NCI-H748 (cell line): ENCODE data around the gene SMYD3.
"Not testable (repeated sequence)": the region's sequence is repeated elsewhere in the genome, so short reads cannot be mapped to it uniquely, and the experiment has no call there.

Source experiments
- DNase-seq: peaks from one replicate; lab custom pipeline; 2025; ENCODE audit not compliant: unreplicated experiment; lab: John Stamatoyannopoulos, UW

Gene SMYD3

DNA sequence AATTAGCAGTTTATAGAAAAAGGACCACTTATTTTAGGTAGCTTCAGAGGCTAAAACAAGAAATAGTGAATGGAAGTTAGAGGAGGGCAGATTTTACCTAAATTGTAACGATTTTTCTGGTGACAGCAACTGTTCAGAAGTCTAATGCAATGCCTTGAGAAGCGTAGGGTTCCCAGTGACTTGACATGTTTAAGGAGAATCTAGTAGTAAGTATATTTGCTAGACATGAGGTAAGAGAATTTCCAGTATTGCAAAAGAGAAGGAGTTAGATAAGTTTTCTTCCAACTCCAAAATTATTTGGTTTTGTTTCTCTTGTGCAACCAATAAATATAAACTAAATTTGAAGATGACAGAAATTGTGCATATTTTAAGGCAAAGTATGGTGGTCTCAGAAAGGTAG, 140.0 kb downstream of the SMYD3 start:
- DNase-seq = no peak

DNA sequence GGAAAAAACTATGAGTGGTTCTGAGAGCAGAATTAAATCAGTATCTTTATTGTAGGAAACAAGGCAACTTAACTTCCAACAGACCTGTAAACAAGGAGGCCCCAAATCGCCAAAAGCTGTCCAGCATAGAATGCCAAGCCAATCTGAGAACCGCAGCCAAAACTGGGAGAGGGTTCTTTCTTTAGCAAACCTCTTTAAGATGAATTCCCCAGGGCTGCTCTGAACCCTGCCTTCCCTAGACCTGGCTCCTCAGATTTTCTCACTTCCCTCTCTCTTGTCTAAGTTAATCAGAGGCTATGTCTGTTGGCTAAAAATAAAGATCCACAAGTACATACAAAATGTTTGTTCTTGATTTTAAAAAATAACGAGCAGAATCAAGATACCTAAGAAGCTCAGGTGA, 141.4 kb downstream of the SMYD3 start:
- DNase-seq = no peak

DNA sequence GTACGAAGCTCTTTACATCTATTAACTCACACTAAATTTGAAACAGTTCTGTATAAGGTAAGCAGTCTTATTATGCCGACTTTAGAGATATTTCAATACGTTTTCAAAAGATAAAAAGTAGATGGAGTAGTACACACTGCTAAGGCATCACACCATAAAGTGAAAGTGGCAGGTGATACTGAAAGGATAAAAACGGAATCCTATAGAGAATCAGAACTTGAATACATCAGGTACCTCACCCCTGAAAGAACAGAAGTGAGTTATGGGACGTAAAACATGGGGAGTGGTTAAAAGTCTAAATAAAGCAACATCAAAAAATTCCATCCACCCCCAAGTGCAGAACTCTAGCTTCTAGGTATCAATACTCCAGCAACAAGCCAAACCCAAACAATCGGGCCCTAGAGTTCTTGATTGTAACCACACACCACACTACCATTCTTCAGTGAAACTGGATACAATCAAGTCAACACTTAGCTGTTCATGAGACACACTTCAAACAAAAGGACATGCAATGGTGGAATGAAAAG, 142.6 kb downstream of the SMYD3 start:
- peak; percentile 54 for DNase-seq

DNA sequence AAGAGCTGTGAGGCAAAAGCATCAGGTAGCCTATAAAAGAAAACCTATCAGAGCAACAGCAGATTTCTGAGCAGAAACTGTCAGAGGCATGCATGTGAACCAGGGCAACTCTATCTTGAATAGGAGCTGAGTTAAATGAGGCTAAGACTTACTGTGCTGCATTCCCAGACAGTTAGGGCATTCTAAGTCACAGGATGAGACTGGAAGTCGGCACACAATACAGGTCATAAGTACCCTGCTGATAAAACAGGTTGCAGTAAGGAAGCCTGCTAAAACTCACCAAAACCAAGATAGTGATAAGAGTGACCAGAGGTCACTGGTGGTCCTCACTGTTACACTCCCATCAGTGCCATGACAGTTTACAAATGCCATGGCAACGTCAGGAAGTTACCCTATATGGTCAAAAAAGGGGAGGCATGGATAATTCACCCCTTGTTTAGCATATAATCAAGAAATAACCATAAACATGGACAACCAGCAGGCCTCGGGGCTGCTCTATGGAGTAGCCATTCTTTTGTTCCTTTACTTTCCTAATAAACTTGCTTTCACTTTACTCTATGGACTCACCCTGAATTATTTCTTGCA, 150.0 kb downstream of the SMYD3 start:
- DNase-seq = not testable (repeated sequence)

DNA sequence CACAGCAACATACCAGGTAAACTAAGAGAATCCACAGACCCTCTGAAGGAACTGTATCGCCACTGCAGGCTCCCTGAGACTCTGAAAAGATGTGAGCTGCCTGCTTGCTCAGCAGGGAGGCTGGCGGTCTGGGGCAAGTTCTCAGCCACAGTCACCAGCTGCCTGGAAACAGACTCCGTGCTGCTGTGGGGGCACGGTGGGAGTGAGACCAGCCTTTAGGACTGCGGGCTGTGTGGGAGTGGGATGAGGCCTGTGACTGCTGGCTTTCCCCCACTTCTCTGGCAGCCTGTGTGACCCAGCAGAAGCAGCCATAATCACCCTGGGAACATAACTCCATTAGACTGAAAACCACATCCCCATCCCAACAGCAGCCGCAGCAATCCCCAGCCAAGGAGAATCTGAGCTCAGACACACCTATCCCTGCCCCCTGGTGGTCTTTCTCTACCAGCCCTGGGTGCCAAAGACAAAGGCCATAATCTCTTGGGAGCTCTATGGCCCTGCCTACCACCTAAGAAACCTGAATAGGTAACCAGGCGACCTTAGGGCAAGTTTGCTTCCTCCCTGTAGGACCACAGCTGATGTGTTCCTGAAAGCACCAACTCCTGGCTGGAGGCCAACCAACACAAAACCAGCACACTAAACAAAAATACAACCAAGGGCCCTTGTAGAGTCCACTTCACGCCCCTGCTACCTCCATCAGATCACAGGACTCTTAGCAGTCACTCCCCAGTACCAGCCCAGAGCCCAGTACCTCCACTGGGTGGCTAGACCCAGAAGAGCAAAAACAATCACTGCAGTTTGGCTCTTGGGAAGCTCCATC, 151.5 kb downstream of the SMYD3 start:
- DNase-seq = peak; percentile 19

DNA sequence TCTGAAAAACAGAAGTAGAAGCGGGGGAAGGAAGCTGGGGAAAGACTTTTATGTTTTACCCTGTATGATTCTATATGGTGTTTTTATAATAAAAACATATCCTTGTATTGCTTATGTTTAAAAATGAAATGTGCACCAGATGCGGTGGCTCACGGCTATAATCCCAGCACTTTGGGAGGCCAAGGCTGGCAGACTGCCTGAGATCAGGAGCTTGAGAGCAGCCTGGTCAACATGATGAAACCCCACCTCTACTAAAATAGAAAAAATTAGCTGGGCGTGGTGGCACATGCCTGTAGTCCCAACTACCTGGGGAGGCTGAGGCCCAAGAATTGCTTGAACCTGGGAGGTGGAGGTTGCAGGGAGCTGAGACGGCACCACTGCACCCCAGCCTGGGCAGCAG, 155.4 kb downstream of the SMYD3 start:
- no peak for DNase-seq

DNA sequence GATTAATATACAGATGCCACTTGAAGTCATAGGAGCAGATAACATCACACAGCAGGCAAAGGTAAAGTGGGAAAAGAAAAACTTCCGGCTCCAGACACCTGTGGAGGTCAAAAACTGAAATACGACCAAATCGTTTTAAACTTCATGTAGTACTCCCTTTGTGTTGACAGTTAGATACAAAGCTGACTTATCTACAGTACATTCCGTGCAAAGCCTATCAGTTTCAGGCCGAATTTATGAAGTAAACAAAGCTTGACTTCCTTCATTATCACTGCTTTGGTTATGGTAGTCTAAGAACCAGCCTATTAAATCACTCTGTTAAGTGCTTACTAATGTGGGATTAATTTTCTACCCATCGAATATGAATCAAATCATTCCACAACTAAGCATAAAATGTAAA, 156.3 kb downstream of the SMYD3 start:
- DNase-seq = no peak

DNA sequence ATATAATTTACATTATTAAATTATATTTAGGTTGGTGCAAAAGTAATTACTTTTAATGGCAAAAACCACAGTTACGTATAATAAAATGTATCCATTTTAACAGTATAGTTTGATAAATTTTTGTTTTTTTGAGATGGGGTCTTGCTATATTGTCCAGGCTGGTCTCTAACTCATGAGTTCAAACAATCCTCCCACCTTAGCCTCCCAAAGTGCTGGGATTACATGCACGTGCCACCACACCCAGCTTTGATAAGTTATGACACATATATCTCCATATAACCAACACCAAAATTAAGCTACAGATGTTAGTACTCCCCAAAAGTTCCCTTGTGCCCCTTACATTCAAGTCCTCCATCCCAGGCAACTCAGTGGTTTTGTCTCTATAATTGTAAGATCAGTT, 163.1 kb downstream of the SMYD3 start:
- DNase-seq = no peak

DNA sequence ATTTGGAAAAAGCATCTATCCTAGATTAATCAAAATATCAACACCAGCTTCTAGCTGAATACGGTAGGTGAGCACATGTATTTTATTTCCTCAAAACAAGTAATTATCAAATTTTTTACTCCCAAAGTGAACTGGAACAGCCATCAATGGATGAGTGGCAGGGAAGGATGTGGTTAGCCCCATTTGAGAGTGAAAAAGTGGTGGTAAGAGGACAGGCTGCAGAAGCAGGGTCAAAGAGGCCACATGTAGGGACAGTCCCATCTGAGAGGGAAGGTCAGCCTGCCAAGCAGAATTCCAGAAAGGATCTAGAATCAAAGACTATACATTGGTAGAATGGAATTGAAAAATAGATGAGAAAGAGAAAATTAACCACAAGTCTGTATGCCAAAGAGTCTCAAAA, 163.8 kb downstream of the SMYD3 start:
- DNase-seq = no peak

DNA sequence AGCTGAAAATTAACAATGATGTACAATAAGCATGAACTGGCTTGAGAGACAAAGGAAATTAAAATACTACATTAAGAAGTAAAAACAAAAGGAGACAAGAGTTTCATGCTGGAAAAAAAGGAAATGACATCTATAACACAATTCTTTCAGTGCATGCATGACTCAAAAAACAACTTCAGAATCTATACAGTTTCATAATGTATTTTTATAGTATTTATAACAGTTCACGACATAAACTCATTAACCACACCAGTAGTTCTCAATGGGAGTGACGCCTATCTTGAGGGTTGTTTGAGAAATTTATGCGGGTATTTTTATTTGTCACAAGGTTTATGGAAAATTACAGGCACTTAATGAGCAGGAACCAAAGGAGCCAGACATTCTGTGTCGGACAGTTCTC, 168.5 kb downstream of the SMYD3 start:
- DNase-seq = no peak

DNA sequence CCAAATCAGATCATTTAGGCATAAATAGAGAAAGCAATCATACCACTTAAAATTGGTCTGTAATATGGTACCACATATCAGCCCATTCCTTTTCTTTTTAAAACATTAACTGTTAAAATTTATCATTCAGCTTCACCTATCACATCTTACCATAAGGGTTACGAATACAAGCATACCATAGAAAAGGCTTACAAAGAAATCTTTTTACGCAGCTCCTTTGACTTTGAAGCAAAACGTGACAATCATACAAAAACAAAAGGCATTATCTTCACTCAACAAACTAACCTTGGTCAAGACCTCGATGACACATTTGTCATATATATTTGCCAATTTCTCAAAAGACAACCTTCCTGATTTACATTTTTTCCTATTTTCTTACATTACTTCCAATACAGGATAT, 169.0 kb downstream of the SMYD3 start:
- no peak for DNase-seq

DNA sequence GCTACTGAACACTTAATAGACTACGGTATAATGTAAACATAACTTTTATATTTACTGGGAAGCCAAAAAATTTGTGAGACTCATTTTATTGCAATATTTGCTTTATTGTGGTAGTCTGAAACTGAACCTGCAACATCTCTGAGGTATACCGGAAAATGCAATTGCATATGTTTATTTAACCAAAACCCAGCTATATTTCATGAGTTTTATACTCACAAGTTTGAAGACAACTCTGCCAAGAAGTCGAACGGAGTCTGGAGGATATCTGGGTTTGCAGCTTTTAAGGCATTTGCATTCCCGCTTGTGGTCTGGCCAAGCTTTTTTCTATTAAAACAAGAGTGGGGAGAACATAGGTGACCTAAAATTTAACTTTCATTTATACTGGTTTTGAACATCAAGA, 171.9 kb downstream of the SMYD3 start:
- DNase-seq = no peak

DNA sequence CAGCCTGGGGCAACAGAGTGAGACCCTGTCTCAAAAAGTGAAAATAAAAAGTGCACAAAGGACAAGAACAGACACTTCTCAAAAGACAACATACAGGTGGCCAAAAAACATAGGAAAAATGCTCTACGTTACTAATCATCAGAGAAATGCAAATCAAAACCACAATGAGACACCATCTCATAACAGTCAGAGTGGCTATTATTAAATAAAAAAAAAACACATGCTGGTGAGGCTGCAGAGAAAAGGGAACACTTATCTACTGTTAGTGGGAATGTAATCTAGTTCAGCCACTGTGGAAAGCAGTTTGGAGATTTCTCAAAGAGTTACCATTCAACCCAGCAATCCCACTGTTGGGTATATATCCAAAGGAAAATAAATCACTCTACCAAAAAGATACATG, 173.2 kb downstream of the SMYD3 start:
- DNase-seq = no peak

DNA sequence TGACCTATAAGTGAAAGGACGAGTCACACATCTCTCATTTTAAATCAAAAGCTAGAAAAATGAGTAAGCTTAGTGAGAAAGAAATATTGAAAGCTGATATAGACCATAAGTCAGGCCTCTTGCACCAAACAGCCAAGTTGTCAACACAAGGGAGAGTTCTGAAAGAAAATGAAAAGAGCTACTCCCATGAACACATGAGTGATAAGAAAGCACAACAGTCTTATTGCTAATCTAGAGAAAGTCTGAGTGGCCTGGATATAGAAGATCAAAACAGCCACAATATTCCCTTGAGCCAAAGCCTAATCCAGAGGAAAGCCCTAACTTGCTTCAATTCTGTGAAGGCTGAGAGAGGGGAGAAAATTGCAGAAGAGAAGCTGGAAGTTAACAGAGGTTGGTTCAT, 175.0 kb downstream of the SMYD3 start:
- no peak for DNase-seq

DNA sequence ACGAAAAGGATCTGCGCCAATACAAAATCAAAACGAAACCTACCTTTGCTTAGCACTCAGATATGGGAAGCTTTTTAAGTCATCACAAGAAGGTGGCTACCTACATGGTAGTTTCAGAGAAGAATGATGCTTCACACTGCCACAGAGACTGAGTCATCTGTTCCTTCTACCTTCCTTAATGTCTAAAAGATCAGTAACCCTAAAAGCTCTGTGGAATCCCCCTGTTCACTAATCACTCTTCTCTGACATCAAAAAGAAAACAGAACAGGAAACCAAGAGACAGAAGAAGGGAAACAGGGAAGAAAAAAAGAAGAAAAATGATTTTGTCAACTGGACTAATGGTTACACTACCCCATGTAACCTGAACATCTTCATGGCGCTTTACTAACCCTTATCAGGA, 177.2 kb downstream of the SMYD3 start:
- no peak for DNase-seq

DNA sequence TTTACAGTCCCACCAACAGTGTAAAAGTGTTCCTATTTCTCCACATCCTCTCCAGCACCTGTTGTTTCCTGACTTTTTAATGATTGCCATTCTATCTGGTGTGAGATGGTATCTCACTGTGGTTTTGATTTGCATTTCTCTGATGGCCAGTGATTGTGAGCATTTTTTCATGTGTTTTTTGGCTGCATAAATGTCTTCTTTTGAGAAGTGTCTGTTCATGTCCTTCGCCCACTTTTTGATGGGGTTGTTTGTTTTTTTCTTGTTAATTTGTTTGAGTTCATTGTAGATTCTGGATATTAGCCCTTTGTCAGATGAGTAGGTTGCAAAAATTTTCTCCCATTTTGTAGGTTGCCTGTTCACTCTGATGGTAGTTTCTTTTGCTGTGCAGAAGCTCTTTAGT, 177.8 kb downstream of the SMYD3 start:
- not testable (repeated sequence) for DNase-seq

DNA sequence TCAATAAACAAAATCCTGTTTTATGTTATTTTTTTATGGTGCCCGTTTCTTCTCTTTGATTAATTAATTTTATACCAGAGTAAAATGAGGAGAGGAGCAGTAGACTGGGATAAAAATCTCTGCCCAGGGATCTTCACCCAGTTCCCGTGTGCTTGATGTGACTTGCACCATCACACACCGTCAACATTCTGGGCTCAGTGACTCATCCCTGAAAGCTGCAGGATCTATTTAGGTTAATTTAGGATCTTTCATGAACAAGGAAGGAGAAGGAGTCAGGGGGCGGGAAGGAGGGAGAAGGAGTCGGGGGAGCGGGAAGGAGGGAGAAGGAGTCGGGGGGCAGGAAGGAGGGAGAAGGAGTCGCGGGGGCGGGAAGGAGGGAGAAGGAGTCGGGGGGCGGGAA, 182.4 kb downstream of the SMYD3 start:
- DNase-seq = no peak

DNA sequence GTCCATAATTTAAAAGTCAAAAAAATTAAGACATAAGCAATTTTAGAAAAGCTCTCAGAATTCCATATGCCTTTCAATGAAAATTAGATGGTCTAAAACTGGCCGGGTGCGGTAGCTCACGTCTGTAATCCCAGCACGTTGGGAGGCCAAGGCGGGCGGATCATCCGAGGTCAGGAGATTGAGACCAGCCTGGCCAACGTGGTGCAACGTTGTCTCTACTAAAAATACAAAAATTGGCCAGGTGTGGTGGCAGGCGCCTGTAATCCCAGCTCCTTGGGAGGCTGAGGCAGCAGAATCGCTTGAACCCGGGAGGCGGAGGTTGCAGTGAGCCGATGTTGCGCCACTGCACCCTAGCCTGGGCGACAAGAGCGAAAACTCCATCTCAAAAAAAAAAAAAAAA, 183.0 kb downstream of the SMYD3 start:
- DNase-seq = not testable (repeated sequence)

DNA sequence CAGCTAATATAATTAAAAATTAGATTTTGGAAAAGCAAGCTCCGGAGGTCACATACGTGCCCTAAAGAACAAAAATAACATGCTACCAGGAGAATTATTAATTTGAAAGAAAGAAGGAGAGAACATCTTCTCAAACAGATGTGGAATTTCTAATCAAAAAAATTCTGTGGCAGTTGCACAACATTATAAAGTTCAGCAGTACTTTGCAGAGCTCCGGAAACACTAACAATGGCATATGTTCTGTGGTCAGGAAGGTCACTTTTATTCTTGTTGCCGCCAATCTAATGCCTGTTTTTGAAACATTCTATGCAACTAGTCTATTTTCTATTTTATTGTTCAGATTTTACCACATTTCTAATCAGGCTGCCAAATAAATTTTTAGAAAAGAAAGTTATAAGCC, 186.8 kb downstream of the SMYD3 start:
- no peak for DNase-seq

DNA sequence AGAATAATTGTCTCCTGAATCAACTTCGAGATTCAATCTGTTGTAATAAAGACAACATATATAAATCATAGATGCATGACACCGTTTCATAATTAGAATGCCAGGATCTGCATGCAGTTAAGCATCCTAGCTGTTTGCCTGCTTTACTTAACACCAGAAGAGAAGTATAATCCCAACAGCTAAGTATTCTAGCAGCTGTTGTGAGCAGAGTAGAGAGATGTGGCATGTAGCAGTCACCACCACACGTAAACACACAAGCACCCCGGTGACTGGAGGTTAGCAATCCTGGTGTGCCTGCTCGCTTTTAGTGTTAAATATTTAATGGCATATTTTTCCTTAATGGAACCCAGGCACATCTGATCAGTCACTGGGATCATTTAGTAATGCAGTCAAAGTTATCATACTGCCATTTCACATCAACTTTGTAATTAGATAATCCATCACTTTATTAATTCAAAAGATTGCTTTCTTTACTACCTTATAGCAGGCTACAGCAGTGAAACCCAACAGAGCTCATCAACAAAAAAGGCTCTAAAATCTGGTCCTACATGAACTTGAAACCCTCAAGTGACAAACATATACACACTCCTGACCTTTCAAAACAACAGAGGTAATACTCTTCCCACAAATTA, 187.9 kb downstream of the SMYD3 start:
- no peak for DNase-seq

DNA sequence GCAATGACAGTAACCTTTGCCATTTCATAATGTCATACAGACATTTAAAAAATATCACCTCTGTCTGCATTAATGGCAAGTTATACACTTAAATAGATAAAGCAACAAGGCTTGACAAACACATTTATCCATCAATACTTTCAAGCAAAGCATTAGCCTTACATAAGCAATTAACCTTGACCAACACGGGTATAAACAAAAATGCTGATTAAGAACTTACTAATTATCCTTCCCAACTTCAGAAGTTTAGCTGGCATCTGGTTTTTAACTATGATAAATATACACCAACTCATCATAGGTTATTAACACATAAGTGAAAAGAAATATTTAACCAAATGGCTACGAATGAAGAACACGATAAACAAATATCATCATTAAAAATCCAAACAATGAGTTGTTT, 188.5 kb downstream of the SMYD3 start:
- no peak for DNase-seq

DNA sequence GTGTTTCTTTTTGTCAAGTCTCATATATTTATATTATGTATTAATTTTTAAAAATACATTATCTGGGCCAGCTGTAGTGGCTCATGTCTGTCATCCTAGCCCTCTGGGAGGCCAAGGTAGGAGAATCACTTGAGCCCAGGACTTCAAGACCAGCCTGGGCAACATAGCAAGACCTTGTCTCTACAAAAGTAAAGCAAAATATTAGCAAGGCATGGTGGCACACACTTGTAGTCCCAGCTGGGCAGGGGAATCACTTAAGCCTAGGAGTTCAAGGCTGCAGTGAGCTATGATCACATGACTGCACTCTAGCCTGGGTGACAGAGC, 189.1 kb downstream of the SMYD3 start:
- no peak for DNase-seq
